GM23248 (cell line): ENCODE results near the gene IFT81. TPM values are rescaled to one million over a fixed set of nuclear protein-coding genes. Genes with fewer than 3 reads are reported as not detected.

Experiments
- DNase-seq: peaks from one replicate; pipeline ENCODE4 v3.0.0-alpha.2; 2015
- H2AFZ ChIP-seq: fragments of 200-600 bp; sonication (generic); 2 replicates; pipeline ENCODE4 v1.6.1; 2016; ENCODE audit warnings: antibody characterized with exemption
- H3F3A ChIP-seq: fragments of 200-600 bp; sonication (generic); 2 replicates; pipeline ENCODE4 v1.6.1; 2016; ENCODE audit warnings: mild to moderate bottlenecking, antibody characterized with exemption, mixed run types; ENCODE audit not compliant: insufficient read depth
- H3K27ac ChIP-seq: fragments of 200-600 bp; sonication (generic); 2 replicates; pipeline ENCODE4 v1.5.1; 2016; ENCODE audit warnings: mild to moderate bottlenecking
- H3K27me3 ChIP-seq: fragments of 200-600 bp; sonication (generic); replicated peaks from 2 replicates; pipeline ENCODE4 v1.6.1; 2016; ENCODE audit warnings: mild to moderate bottlenecking; ENCODE audit not compliant: insufficient read depth
- H3K36me3 ChIP-seq: fragments of 200-600 bp; sonication (generic); 2 replicates; pipeline ENCODE4 v1.6.1; 2016; ENCODE audit warnings: low read depth, mild to moderate bottlenecking
- H3K4me1 ChIP-seq: fragments of 200-600 bp; sonication (generic); 2 replicates; pipeline ENCODE4 v1.6.1; 2016; ENCODE audit warnings: mild to moderate bottlenecking; ENCODE audit not compliant: insufficient read depth
- H3K4me2 ChIP-seq: fragments of 200-600 bp; sonication (generic); one replicate; pipeline ENCODE4 v1.6.1; 2016; ENCODE audit warnings: mild to moderate bottlenecking; ENCODE audit not compliant: unreplicated experiment
- H3K4me3 ChIP-seq: fragments of 200-600 bp; sonication (generic); 2 replicates; pipeline ENCODE4 v1.5.1; 2016; ENCODE audit warnings: mild to moderate bottlenecking
- H3K79me2 ChIP-seq: fragments of 200-600 bp; sonication (generic); 2 replicates; pipeline ENCODE4 v1.6.1; 2016; ENCODE audit warnings: mild to moderate bottlenecking; ENCODE audit not compliant: insufficient read depth
- H3K9ac ChIP-seq: fragments of 200-600 bp; sonication (generic); 2 replicates; pipeline ENCODE4 v1.6.1; 2016; ENCODE audit warnings: mild to moderate bottlenecking
- H3K9me2 ChIP-seq: fragments of 200-600 bp; sonication (generic); 2 replicates; pipeline ENCODE4 v1.6.1; 2016; ENCODE audit warnings: mixed run types, mild to moderate bottlenecking, moderate library complexity; ENCODE audit not compliant: insufficient read depth
- H3K9me3 ChIP-seq: fragments of 200-600 bp; sonication (generic); one replicate; pipeline ENCODE4 v1.6.1; 2017; ENCODE audit warnings: low read depth
- H4K20me1 ChIP-seq: fragments of 200-600 bp; sonication (generic); 2 replicates; pipeline ENCODE4 v1.6.0; 2016; ENCODE audit not compliant: insufficient read depth
- EZH2 ChIP-seq: fragments of 200-600 bp; sonication (generic); IDR thresholded peaks from 2 replicates; pipeline ENCODE4 v1.6.1; 2018; ENCODE audit warnings: antibody characterized with exemption, mild to moderate bottlenecking; ENCODE audit not compliant: insufficient read depth, poor library complexity, severe bottlenecking
- EZH2phosphoT487 ChIP-seq: fragments of 200-600 bp; sonication (generic); IDR thresholded peaks from 2 replicates; pipeline ENCODE4 v1.6.1; 2018; ENCODE audit warnings: antibody characterized with exemption, moderate library complexity, mild to moderate bottlenecking, low read depth; ENCODE audit not compliant: insufficient read depth
- WGBS, 2 experiments: methylation state at CpG; one replicate each; pipeline ENCODE4 v1.1.6; 2015 to 2017; ENCODE audit warnings: low lambda C conversion rate in 2 of 2, low coverage in 1 of 2; ENCODE audit errors: missing lambda C conversion rate in 2 of 2; 5-methylcytosine and 5-hydroxymethylcytosine counted together
- in situ Hi-C: fragments of 300-500 bp; cut with MboI; formaldehyde crosslinking; loops from 2 replicates; pipeline ENCODE4 v1.15.0; 2020
- polyA plus RNA-seq: library from polyadenylated mRNA; unstranded; fragments of >200 nt; fragmentation: Nextera tagmentation; extraction: Ambion mirVana; gene quantifications from 2 replicates; pipeline ENCODE4 v1.2.1, GENCODE V29; 2016
- total RNA-seq: library from RNA; depleted of rRNA; stranded (reverse); fragments of >200 nt; shearing (Covaris generic); gene quantifications from 2 replicates; pipeline ENCODE4 v1.2.3, GENCODE V29; 2014

The IFT81 gene
- total and polyA plus RNA-seq, 2 experiments from 2014 or later, result 9.5 to 14.0 TPM

- WGBS, 2 experiments, result 95 to 96% methylated on average over 1 of the region's 1 CpG
- H3K4me3 ChIP-seq, result no peak overlapping the region
- H3K36me3 ChIP-seq, result no peaks in the 10 kb centered on the region
- no peaks in the 10 kb centered on the region for H3K9me2 ChIP-seq
- in situ Hi-C loops, result no loop called here
- H3K4me1 ChIP-seq, result peaks cover 13% of the 10 kb centered on the region
- no peak for DNase-seq
- no peak overlapping the region for H3K27ac ChIP-seq
- peaks cover 21% of the 10 kb centered on the region for H3F3A ChIP-seq
- H3K4me2 ChIP-seq, result no peak overlapping the region
- no peak overlapping the region for H3K9ac ChIP-seq
- TF ChIP-seq EZH2 (no peak), EZH2phosphoT487 (no peak)
- H4K20me1 ChIP-seq, result no peaks in the 10 kb centered on the region
- H3K79me2 ChIP-seq, result no peaks in the 10 kb centered on the region
- no peaks in the 10 kb centered on the region for H3K9me3 ChIP-seq
- no peak overlapping the region for H2AFZ ChIP-seq
- no peaks in the 10 kb centered on the region for H3K27me3 ChIP-seq
Observed at GRCh38 chr12:110228756-110229155, 104.6 kb downstream of the IFT81 start.

GRCh38 chr12:110229409-110229808, 105.3 kb downstream of the IFT81 start:
- Histone ChIP-seq H2AFZ (no peak overlapping the region), H4K20me1 (no peaks in the 10 kb centered on the region), H3K4me1 (peaks cover 10% of the 10 kb centered on the region), H3K79me2 (no peaks in the 10 kb centered on the region), H3K4me3 (no peak overlapping the region), H3K9me3 (no peaks in the 10 kb centered on the region), H3K4me2 (no peak overlapping the region), H3K9ac (no peak overlapping the region), H3K27me3 (no peaks in the 10 kb centered on the region), H3K36me3 (no peaks in the 10 kb centered on the region), H3K9me2 (no peaks in the 10 kb centered on the region), H3K27ac (no peak overlapping the region), H3F3A (peaks cover 20% of the 10 kb centered on the region)
- in situ Hi-C loops, result no loop called here
- DNase-seq, result no peak
- TF ChIP-seq EZH2 (no peak), EZH2phosphoT487 (no peak)
- WGBS, 2 experiments, result 93 to 95% methylated on average over 4 of the region's 4 CpGs

- in situ Hi-C loops, result no loop called here
- H3K4me3 ChIP-seq, result no peak overlapping the region
- no peak overlapping the region for H2AFZ ChIP-seq
- no peaks in the 10 kb centered on the region for H3K9me3 ChIP-seq
- H3K27me3 ChIP-seq, result no peaks in the 10 kb centered on the region
- peaks cover 8% of the 10 kb centered on the region; the same call in 1 of the 2 replicates for H3F3A ChIP-seq
- no peaks in the 10 kb centered on the region for H4K20me1 ChIP-seq
- 89 to 96% methylated on average over 1 of the region's 1 CpG for WGBS, 2 experiments
- no peak overlapping the region for H3K27ac ChIP-seq
- no peak overlapping the region for H3K4me2 ChIP-seq
- no peak overlapping the region for H3K9ac ChIP-seq
- peaks cover 9% of the 10 kb centered on the region; the same call in 1 of the 2 replicates for H3K4me1 ChIP-seq
- no peaks in the 10 kb centered on the region for H3K36me3 ChIP-seq
- DNase-seq, result no peak
- no peaks in the 10 kb centered on the region for H3K79me2 ChIP-seq
- TF ChIP-seq EZH2phosphoT487, result no peak
- TF ChIP-seq EZH2, result no peak
- no peaks in the 10 kb centered on the region for H3K9me2 ChIP-seq
Observed at GRCh38 chr12:110230655-110231054, 106.5 kb downstream of the IFT81 start.

- Histone ChIP-seq H3F3A (peaks cover 6% of the 10 kb centered on the region; the same call in 1 of the 2 replicates), H3K27me3 (no peaks in the 10 kb centered on the region), H3K4me2 (no peak overlapping the region), H3K79me2 (no peaks in the 10 kb centered on the region), H3K9me2 (no peaks in the 10 kb centered on the region), H4K20me1 (no peaks in the 10 kb centered on the region), H3K9ac (no peak overlapping the region), H3K9me3 (no peaks in the 10 kb centered on the region), H3K27ac (no peak overlapping the region), H3K36me3 (no peaks in the 10 kb centered on the region), H3K4me3 (no peak overlapping the region), H3K4me1 (peaks cover 9% of the 10 kb centered on the region; the same call in 1 of the 2 replicates), H2AFZ (no peak overlapping the region)
- DNase-seq, result no peak
- WGBS, 2 experiments, result 82 to 85% methylated on average over 6 of the region's 6 CpGs
- in situ Hi-C loops, result no loop called here
- TF ChIP-seq EZH2 (no peak), EZH2phosphoT487 (no peak)
Observed at GRCh38 chr12:110233212-110233903, 109.2 kb downstream of the IFT81 start.
